HUDEP-2 (cell line): ENCODE results near the gene STARD3.
"Not testable (repeated sequence)": the region's sequence is repeated elsewhere in the genome, so short reads cannot be mapped to it uniquely, and the experiment has no call there.

Experiments
- DNase-seq, 76 experiments: peaks; one replicate each; lab custom pipeline; 2025; ENCODE audit not compliant: unreplicated experiment in 76 of 76; lab: John Stamatoyannopoulos, UW

The STARD3 gene

DNA sequence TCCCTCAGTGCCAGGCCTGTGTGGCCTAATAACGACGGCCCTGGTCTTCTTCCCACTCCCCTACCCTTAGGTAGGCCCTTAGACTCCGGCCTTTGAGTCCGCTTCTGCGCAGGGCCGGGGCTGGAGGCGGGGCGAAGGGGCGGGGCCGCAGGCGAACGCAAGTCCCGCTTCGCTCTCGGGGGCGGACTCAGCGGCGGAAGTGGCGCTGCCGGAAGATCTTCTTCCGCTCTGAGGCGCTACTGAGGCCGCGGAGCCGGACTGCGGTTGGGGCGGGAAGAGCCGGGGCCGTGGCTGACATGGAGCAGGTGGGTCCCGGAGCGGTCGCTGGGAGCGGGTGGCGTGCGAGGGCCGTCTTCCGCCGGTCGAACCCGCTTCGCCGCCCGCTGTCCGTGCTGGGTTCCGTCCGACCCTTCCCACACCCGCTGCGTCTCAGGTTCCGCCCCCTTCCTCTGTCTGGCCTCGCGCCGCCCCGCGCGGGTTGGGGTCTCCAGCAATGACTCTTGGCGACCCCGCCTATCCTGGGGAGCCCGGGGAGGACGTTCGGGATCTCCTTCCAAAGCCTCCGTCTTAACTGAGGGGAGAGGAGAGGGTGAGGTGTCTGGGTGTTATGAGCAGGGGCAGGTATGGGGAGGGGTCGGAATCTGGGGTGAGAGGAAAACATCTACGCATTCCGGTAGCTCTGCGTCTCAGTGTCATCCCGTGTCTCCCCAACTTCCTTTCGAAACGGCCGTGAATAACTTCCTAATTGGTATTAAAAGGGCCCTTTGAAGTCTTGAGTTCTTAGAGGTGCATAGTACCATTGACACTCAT lies at the start of gene STARD3:
Gene STARD3 (plus strand): TSS at position 218 of the 810 bp plus-strand sequence. CDS start 16,388 bp downstream, outside the sequence.
- peak in 72 of 76 experiments; percentile 26 to 90 (median 78) for DNase-seq

DNA sequence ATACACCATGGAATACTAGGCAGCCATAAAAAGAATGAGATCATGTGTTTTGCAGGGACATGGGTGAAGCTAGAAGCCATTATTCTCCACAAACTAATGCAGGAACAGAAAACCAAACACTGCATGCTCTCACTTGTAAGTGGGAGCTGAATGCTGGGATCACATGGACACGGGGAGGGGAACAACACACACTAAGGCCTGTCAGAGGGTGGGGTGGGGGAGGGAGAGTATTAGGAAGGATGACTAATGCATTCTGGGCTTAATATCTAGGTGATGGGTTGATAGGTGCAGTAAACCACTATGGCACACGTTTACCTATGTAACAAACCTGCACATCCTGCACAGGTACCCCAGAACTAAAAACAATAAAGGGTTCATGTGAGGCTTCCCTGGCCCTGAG lies 46.8 kb upstream of the STARD3 start:
- DNase-seq = not testable (repeated sequence)

DNA sequence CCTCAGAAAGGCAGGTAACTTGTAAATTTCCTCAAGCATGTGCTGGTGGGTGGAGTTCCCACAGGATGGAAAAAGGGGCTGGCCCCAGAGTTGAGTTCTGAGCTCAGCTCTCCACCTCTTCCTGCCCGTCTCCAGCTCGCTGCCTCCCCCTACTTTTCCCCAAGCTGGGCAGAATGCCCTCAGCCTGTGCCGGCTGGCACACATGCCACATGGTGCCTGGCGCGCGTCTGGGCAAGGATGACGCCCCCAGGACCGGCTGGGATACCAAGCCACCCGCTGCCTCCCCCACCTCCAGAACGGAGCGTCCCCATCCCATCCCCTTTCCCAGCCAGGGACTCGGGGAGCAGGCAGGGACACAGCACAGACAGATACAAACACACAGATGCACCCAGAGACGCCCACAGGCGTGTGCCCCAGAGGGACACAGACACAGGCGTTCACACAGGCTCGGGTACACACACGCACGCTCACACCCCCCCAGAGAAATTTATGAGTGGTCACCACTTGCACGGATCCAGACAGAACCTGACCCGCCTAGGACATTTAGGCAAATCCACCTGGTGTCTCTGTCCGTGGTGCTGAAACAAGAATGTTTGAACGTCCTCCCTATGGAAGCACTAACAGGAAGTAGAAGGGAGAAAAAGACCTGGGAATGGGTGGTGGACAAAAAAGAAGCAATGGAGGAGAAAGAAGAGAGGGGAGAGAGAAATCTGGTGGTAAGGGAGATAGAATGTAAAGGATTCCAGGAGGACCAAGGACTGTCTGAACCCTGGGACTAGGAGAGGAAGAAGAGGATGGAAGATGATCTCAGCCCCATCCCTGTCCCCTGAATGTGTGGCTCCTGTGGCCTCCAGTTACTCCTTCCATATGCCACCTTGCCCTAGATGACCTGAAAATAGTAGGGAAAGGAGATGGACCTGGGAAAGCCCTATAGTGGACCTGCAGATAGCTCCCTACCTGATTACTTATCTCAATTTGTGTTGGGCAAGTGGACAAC lies 44.7 kb upstream of the STARD3 start:
- DNase-seq = peak in 28 of 76 experiments; percentile 2 to 48 (median 18)

DNA sequence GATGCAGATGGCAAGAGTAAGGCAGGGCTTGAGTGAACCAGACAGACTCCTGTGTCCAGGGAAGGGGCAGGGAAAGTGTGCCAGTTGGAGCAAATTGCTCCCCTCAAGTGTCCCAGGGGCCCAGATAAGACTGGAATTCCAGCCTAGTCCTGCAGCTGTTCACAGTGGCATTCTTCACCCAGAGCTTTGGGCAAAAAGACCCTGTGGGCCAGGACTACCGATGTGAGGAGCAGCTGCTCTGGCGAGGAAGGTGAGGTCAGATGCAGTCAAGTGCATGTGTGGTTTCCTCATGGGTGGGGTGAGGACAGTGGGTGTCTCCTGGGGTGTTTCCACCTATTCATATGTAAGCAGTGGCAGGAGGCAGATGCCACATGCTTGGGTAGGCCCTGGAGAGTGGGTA lies 43.6 kb upstream of the STARD3 start:
- DNase-seq = no peak

DNA sequence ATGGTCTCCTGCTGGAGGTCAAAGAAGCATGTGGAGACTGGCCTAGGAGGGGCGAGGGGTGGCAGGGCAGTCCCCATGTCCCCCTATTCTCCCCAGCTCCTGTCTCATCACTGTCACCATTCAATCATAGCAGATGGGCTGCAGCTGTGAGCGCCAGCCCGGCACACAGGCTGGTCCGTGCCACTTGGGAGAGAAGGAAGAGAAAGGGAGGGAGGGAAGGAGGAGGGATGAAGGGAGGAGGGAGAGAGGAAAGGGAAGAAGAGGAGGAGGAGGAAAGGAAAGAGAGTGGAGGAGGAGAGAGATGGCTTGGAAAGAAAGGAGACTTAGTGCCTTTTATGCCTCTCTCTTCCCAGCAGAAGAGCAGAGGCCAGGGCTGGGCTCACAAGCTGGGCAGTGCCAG lies 41.6 kb upstream of the STARD3 start:
- DNase-seq = no peak

DNA sequence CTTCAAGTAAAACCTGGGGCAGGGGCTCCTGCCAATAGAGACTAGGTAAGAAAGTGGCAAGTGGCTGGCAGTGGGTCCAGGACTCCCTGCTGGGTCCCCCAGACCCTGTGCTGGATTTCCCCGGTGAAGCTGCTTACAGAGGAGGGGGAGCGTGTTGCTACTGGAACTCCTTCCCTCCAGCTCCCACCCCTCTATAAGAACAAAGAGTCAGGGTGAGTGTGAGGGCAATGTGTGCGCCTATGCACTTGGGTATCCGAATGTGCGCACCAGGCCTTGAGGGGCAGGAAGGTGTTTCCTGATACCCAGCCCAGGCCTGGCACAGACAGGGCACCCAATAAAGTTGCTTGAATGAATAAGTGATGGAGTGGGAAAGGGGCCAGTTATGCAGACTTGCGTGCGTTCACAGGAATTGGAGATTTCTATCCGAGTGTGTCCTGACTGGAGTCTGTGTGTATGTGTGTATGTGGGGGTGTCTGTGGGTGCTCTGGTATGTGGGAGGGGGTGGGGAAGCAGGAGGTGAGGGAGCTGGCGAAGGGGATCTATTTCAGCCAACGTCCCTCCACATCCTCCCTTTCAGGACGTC lies 40.9 kb upstream of the STARD3 start:
- DNase-seq = no peak

DNA sequence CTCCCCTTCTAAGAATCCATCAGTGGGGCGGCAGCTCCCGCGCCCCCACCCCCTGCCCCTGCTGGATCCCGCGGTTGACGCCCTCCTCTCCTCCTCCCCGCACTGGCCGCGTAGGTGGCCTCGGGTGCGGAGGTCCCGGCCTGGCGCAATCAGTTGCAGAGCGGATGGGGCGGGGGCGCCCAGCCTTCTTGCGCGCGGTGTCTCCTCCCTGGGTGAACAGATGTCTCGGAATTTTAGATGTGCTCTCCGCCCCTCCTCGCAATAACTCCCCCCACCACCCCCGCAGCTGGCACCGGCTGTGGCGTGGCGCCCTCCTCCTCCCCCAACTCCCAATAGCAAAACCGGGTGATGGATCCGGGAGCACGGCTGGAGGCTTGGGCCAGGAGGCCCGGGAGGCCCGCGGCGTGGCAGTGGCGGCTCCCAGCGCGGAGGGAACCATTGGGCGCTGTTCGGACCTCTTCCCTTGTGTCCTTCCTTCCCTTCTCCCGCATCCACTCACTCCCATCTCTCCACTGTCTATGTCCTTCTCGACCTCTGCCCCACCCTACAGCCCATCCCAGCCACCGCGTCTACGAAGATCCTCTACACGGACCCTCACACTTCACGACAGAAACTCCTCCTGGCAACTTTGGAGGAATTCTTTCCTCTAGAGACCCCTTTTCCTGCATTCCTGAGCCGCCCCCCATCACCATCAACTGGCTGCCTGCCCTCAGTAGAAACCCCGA lies 40.2 kb upstream of the STARD3 start:
- DNase-seq = no peak

DNA sequence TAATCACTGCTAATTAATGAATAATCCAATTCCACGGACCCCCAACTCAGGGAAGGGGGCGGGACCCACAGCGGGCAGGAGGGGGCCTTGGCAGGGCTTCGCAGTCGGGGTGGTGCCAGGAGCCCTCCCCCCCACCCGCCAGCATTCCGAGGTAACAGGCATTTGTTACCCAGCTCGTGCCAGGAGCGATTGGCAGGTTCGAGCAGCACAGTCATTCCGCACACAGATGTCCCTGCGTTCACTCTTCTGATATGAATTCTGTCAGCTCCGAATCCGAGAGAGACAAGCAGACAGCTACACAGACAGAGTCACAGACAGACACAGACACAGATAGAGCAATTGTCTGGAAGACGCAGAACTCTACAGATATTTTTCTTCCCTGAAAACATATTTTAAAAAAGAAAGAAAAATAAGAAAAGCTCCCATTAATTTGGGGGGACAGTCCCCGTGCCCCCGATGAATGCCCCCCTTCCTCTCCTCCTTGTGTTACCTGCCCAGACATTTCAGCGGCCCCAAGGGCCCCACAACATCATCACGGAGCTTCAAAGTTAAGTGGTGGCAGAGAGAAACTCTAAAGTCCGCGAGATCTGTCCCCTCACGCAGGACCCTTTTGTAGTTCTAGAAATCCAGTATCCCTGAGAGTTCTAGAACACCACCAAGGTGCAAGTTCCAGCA lies 39.4 kb upstream of the STARD3 start:
- DNase-seq = no peak

DNA sequence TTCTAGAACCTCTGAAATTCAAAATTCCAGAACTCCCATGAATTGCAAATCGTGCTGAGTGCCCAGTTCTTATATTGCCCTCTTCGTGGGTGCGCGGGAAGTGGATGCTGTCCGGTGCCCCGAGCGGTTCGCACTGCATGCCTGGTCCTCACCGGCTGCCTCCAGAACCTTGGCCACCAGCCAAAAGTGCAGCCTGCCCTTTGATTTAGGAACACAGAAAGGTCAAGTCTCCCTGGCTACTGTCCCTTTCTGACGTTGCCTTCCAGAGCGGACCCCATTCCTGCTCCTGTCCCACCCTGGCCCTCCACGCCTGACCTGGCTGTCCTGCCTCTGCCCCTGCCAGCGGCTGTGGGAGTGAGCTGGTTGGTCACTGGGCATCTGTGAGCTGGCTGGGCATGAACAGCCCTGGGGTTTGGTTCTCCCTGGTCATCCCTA lies 38.9 kb upstream of the STARD3 start:
- peak in 1 of 76 experiments; percentile 8 for DNase-seq

DNA sequence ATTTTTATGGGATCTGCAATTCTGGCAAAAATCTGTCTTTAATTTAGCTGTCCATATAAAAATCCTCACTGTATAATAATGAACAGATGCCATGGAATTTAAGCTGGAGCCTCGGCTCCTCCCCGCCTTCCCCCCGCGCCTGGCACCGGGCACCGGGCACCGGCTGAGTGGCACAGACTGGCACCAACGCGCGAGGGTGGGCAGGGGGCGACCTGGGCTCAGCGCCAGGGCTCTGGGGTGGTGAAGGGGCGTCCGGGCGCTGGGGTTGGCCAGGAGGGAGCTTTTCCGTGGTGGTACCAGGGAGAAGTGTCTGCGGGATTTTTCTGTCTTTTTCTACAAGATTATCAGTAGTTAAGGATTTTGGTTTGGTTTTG lies 38.3 kb upstream of the STARD3 start:
- no peak for DNase-seq

DNA sequence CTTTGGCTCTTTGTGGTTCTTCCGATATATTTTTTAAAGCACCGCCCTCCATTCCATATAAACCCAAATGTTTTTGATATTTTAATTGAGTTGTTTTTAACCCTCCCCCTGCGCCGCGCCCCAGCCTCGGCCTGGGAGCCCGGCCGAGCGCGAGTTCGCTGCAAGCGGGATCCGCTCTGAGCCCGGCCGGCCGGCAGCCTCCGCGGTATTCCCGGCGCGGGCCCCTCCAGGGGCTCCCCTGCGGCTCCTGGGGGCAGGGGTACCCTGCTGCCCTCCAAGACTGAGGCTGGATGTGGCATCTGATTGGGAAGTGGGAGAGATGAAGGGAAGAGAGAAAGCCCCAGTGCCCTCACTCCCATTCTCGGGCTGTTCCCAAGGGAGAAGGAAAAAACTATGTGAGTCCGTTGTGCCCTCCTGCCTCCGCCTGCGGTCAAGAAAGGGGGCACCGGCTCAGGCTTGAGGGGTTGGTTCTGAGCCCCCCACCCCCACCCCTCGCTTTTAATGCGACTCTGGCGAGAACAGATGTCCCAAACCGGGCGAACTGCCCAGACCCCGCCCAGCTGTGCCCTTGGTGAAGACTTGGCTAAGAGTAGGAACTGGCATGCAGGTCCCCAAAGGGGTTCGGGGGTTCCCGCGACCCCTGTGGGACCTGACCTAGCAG lies 37.8 kb upstream of the STARD3 start:
- peak in 3 of 76 experiments; percentile 7 to 37 (median 19) for DNase-seq

DNA sequence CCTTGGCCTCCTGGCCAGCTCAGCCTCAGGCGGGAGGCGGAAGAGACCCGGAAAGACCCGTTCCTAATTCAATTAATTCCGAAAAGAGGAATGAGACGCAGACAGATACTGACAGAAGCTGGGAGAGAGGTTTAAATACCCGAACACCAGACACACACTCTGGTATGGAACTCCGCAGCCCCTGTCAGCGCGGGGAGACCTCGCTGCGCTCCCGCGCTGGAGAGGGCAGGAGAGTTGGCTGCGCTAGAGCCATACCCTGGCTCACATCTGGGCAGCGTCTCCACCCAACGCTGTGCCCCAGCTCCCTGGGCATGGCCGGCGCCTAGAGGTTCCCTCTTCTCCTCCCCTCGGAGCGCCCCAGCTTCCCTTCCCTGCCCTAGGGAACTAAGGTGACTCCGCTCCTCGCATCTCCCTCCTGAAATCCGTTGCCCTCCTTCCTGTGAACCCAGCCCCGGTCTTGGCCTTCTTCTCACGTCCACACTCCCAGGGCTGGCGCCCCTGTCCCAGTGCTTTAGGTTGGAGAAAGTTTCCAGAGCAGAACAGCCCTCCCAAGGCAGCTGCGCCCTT lies 37.2 kb upstream of the STARD3 start:
- no peak for DNase-seq

DNA sequence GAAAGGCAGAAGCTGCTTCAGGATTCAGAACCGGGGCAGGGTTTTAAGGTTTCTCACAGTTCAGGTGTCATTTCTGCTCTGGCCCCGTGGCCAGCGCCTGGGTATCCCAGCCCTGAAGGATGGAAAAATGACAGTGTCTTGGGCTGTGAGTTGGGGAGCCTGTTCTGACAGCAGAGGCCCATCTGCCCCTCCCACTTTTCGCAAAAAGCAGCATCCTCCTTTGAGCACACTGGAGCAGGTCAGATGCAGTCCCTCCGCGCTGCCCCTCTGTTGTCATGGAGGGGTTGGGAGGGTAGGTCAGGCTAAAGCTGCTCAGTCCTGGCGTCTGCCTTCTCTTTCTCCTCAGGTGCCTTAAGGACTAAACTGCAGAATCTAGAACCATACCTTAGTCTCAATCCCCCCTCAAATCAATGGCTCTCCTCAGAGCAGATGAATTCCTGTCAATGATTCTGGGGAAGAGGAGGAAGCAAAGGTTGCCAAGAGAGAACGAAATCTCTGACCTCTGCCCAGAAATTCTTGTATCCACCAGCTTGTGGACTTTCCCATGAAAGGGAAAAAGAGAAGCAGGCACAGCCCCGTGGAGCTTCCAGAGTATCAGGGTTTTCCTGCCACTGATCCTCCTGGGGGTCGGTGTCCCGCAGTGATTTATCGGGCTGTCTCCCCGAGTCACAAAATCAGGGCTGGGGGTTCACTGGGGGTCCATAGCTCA lies 36.5 kb upstream of the STARD3 start:
- DNase-seq = no peak

DNA sequence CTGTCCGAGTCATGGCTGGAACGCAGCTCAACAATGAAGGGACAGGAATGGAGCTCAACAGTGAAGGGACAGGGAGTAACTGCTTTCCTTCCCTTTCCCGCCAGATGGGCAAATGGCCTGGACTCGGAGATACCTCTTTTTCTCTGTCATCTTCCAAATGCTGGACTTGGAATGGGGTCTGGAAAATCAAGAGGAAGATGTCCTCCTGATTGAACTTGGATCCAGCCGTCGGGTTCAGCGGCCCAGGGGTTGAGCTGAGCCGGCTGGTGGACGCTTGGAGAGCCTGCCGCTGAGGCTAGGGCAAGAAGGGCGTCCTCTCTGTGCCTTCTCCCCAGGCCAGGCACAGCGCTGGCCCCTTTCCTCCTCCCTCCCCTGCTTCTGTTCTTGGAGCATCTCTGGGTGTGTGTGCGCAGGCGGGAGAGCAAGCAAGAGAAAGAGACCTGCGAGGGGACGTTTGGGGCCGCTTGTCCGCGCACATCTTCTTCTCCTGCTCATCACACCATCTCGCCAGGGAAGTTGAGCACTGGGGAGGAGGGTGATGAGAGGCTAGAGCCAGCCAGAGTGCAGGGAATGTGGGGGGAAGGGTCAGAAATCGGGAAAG lies 35.8 kb upstream of the STARD3 start:
- DNase-seq = no peak

DNA sequence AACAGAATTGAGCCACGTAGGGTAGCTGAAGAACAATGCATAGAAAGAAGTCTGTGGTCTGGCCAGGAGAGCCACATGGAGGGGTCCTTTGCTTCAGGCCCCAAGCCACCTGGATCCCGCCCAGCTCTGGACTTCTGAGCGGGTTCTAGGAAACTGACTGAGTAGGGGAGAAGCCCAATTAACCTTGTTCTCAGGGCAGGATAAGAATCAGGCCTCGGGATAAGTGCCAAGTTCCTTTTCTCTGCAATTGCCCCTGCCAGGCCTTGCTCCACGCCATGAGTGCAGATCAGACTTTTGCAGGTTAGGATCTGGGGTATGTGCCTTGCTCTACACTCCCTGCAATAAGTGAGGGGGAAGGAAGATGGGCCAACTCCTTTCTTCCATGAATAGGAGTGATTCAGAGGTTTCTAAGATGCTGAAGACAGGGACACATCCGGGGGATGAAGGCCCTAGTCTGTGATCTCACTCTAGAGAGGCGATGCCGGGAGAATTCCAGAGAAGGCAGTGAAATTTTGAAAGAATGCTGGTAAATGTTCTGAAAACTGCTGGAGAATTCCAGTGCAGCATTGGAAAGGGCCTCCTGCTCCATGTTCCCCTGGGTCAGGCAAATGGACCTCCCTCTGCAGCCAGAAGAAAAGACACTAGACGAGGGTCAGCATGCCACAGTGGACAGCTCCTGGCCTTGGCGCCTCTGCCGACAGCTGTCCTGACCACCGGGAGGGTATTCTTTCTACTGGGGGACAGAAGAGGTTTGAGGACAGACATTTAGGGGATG lies 35.0 kb upstream of the STARD3 start:
- DNase-seq = peak in 7 of 76 experiments; percentile 5 to 21 (median 14)

DNA sequence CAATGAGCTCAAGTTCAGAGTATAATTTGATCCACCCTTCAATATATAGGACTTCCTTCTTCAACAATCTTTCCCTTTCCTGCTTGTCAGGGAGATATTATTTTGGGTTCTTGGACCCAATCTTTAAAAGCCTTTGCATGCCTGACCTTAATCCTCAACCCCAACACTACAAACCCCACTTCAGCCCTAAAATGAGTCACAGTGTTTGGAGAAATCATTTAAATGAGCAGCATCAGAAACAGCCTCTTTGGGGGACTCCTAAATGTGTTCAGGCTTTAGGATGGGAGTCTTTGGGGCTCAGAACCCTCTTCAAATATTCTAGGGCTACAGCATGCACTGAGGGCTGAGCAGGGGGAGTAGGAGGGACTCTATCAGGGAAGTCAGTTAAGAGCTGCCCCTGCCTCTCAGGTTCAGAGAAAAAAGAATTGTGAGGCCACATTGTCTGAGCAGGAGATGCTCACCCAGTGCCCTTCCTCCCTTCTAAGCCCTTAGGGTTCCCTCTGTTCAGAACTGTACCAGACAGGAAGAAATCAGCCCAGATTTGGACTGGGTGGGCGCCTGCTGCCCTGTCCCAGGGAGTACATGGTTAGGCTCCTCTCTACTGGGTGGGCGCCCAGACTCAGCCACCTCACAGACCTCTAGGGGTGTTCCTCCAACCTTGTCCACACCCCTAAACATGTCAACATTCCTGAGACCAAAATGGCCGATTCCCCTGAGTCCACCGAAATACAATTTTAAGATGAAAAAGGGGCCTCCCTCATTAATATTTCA lies 34.2 kb upstream of the STARD3 start:
- DNase-seq = no peak
